GM12878 (cell line): ENCODE measurements around the gene ADGRL4. TPM values are rescaled to one million over a fixed set of nuclear protein-coding genes. Genes with fewer than 3 reads are reported as not detected.

Source experiments
- ATF7 ChIP-seq: fragments of 450-650 bp; IDR thresholded peaks from 2 replicates; pipeline ENCODE4 v1.6.1; 2016; ENCODE audit warnings: low read depth, mild to moderate bottlenecking
- BCL11A ChIP-seq: IDR thresholded peaks from 2 replicates; pipeline ENCODE4 v1.6.1; 2011; ENCODE audit warnings: low read depth, low read length
- BCL3 ChIP-seq: IDR thresholded peaks from 2 replicates; pipeline ENCODE4 v1.6.1; 2011; ENCODE audit warnings: borderline replicate concordance, low read depth, mild to moderate bottlenecking, moderate library complexity, low read length; ENCODE audit not compliant: insufficient read depth, poor library complexity, severe bottlenecking
- BHLHE40 ChIP-seq, 2 experiments: fragments of 450-650 bp in 1 of 2; IDR thresholded peaks; 2 replicates each; pipeline ENCODE4 v1.6.1; 2011 to 2017; ENCODE audit warnings: low read depth in 2 of 2, borderline replicate concordance in 1 of 2, improper control_type of control experiment in 1 of 2, low read length in 1 of 2, mild to moderate bottlenecking in 1 of 2
- CREB1 ChIP-seq: IDR thresholded peaks from 2 replicates; pipeline ENCODE4 v1.6.1; 2012; ENCODE audit warnings: low read depth, mild to moderate bottlenecking, inconsistent platforms
- GABPA ChIP-seq: IDR thresholded peaks from 2 replicates; pipeline ENCODE4 v1.6.1; 2014; ENCODE audit warnings: antibody characterized with exemption, low read depth, mild to moderate bottlenecking, inconsistent platforms
- GATAD2B ChIP-seq: fragments of 450-650 bp; conservative IDR thresholded peaks from 2 replicates; pipeline ENCODE4 v1.6.1; 2017; ENCODE audit warnings: low read depth, mild to moderate bottlenecking, moderate library complexity
- IRF4 ChIP-seq: IDR thresholded peaks from 2 replicates; pipeline ENCODE4 v1.6.1; 2011; ENCODE audit warnings: low read depth, low read length
- JUND ChIP-seq: IDR thresholded peaks from 2 replicates; pipeline ENCODE4 v1.6.1; 2012; ENCODE audit warnings: low read depth, mild to moderate bottlenecking, low read length, improper control_type of control experiment, moderate library complexity
- MEF2A ChIP-seq: IDR thresholded peaks from 2 replicates; pipeline ENCODE4 v1.6.1; 2011; ENCODE audit warnings: low read depth, mild to moderate bottlenecking, low read length, moderate library complexity; ENCODE audit not compliant: insufficient read depth
- SIN3A ChIP-seq: IDR thresholded peaks from 2 replicates; pipeline ENCODE4 v1.6.1; 2012; ENCODE audit warnings: low read depth, low read length, improper control_type of control experiment
- SRF ChIP-seq, 2 experiments: IDR thresholded peaks; 2 replicates each; pipeline ENCODE4 v1.6.1; 2011; ENCODE audit warnings: low read depth in 2 of 2, low read length in 2 of 2, mild to moderate bottlenecking in 1 of 2, moderate library complexity in 1 of 2
- STAT3 ChIP-seq: IDR thresholded peaks from 2 replicates; pipeline ENCODE4 v1.6.1; 2011; ENCODE audit warnings: low read depth, low read length, improper control_type of control experiment
- TAF1 ChIP-seq: IDR thresholded peaks from 2 replicates; pipeline ENCODE4 v1.6.1; 2011; ENCODE audit warnings: mild to moderate bottlenecking, low read depth, low read length, borderline replicate concordance
- USF2 ChIP-seq: IDR thresholded peaks from 2 replicates; pipeline ENCODE4 v1.6.1; 2011; ENCODE audit warnings: low read depth, low read length, improper control_type of control experiment, borderline replicate concordance
- YY1 ChIP-seq: IDR thresholded peaks from 2 replicates; pipeline ENCODE4 v1.6.1; 2011; ENCODE audit warnings: low read depth, mild to moderate bottlenecking, low read length
- ZBED1 ChIP-seq: IDR thresholded peaks from 2 replicates; pipeline ENCODE4 v1.6.1; 2016; ENCODE audit warnings: borderline replicate concordance
- ZNF207 ChIP-seq: fragments of 450-650 bp; IDR thresholded peaks from 2 replicates; pipeline ENCODE4 v1.6.1; 2014; ENCODE audit warnings: antibody characterized with exemption, mild to moderate bottlenecking, borderline replicate concordance
- ZNF24 ChIP-seq: fragments of 450-650 bp; IDR thresholded peaks from 2 replicates; pipeline ENCODE4 v1.6.1; 2017; ENCODE audit warnings: antibody characterized with exemption, mild to moderate bottlenecking
- ZNF622 ChIP-seq: fragments of 450-650 bp; IDR thresholded peaks from 2 replicates; pipeline ENCODE4 v1.6.1; 2017; ENCODE audit warnings: mild to moderate bottlenecking, inconsistent platforms
- ZSCAN29 ChIP-seq: fragments of 450-650 bp; IDR thresholded peaks from 2 replicates; pipeline ENCODE4 v1.6.1; 2017; ENCODE audit warnings: mild to moderate bottlenecking, moderate library complexity
- ZZZ3 ChIP-seq: IDR thresholded peaks from 2 replicates; pipeline ENCODE4 v1.6.1; 2011; ENCODE audit warnings: low read depth; ENCODE audit not compliant: control insufficient read depth, insufficient read length
- polyA plus RNA-seq, 11 experiments: library from polyadenylated mRNA; depleted of rRNA in 4 of 11; unstranded in 6 of 11; stranded (reverse) in 5 of 11; fragments of >200 nt; fragmentation: Nextera tagmentation in 4 of 11; fragmentation: Illumina TruSeq in 1 of 11; extraction: Ambion mirVana in 4 of 11; extraction: Trizol in 1 of 11; gene quantifications; 1 replicate in 1 of 11; 2 replicates in 10 of 11; pipeline versions ENCODE4 v1.2.1 to v1.2.3, GENCODE V29; 2011 to 2016; ENCODE audit warnings: inconsistent platforms in 2 of 11, missing spikeins in 2 of 11, low read depth in 1 of 11
- total RNA-seq, 4 experiments: library from RNA; depleted of rRNA in 3 of 4; stranded (reverse); fragments of >200 nt in 3 of 4; fragmentation: Illumina TruSeq in 1 of 4; extraction: Trizol in 1 of 4; gene quantifications; 2 replicates each; pipeline versions ENCODE4 v1.2.1 to v1.2.3, GENCODE V29; 2013 to 2021
- TF ChIP-seq, protein P1 (sequence below): fragments of 450-650 bp; IDR thresholded peaks from 2 replicates; pipeline ENCODE4 v1.6.1; 2016; ENCODE audit warnings: mild to moderate bottlenecking
- TF ChIP-seq, protein P2 (sequence below): fragments of 450-650 bp; IDR thresholded peaks from 2 replicates; pipeline ENCODE4 v1.6.1; 2017; ENCODE audit warnings: mild to moderate bottlenecking, moderate library complexity

The ADGRL4 gene
- total and polyA plus RNA-seq, 10 of the 15 experiments (the other 5 are each of a cell fraction or from before 2014, with no cell fraction given) = not detected

GRCh38 chr1:79042117-79042516, 35.6 kb upstream of the ADGRL4 start (continued):
- TF ChIP-seq ZNF207 (no peak), JUND (0 out of 2 replicates have a peak, but pooled peaks have one; percentile 47), BHLHE40 (IDR thresholded peaks at IDR 0.05; ENCODE audit: borderline replicate concordance in 1 of 2, low read depth in 2 of 2, low read length in 1 of 2) (no peak), BCL11A (peak; percentile 76; the same call in 1 of the 2 replicates), YY1 (no peak), BCL3 (peak; percentile 64), IRF4 (peak; percentile 78), ZNF24 (no peak), USF2 (no peak), MEF2A (peak; percentile 58; the same call in 1 of the 2 replicates), SIN3A (no peak), GABPA (peak; percentile 73), CREB1 (peak; percentile 67; the same call in 1 of the 2 replicates), ZZZ3 (no peak), ZNF622 (no peak), ZBED1 (peak; percentile 83; the same call in 1 of the 2 replicates), ZSCAN29 (no peak), SRF (IDR thresholded peaks at IDR 0.05; ENCODE audit: low read depth in 2 of 2, low read length in 2 of 2) (peak in 1 of 2 experiments; percentile 33; a peak in 1 of 4 replicates), STAT3 (no peak), ATF7 (0 out of 2 replicates have a peak, but pooled peaks have one; percentile 36), GATAD2B (no peak), TAF1 (no peak)
- TF ChIP-seq, protein P1, sequence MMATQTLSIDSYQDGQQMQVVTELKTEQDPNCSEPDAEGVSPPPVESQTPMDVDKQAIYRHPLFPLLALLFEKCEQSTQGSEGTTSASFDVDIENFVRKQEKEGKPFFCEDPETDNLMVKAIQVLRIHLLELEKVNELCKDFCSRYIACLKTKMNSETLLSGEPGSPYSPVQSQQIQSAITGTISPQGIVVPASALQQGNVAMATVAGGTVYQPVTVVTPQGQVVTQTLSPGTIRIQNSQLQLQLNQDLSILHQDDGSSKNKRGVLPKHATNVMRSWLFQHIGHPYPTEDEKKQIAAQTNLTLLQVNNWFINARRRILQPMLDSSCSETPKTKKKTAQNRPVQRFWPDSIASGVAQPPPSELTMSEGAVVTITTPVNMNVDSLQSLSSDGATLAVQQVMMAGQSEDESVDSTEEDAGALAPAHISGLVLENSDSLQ = peak; percentile 30; the same call in 1 of the 2 replicates
- TF ChIP-seq, protein P2, sequence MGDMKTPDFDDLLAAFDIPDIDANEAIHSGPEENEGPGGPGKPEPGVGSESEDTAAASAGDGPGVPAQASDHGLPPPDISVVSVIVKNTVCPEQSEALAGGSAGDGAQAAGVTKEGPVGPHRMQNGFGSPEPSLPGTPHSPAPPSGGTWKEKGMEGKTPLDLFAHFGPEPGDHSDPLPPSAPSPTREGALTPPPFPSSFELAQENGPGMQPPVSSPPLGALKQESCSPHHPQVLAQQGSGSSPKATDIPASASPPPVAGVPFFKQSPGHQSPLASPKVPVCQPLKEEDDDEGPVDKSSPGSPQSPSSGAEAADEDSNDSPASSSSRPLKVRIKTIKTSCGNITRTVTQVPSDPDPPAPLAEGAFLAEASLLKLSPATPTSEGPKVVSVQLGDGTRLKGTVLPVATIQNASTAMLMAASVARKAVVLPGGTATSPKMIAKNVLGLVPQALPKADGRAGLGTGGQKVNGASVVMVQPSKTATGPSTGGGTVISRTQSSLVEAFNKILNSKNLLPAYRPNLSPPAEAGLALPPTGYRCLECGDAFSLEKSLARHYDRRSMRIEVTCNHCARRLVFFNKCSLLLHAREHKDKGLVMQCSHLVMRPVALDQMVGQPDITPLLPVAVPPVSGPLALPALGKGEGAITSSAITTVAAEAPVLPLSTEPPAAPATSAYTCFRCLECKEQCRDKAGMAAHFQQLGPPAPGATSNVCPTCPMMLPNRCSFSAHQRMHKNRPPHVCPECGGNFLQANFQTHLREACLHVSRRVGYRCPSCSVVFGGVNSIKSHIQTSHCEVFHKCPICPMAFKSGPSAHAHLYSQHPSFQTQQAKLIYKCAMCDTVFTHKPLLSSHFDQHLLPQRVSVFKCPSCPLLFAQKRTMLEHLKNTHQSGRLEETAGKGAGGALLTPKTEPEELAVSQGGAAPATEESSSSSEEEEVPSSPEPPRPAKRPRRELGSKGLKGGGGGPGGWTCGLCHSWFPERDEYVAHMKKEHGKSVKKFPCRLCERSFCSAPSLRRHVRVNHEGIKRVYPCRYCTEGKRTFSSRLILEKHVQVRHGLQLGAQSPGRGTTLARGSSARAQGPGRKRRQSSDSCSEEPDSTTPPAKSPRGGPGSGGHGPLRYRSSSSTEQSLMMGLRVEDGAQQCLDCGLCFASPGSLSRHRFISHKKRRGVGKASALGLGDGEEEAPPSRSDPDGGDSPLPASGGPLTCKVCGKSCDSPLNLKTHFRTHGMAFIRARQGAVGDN = no peak
